ENCODE results near the gene PDGFC. TPM values are rescaled to one million over a fixed set of nuclear protein-coding genes. Genes with fewer than 3 reads are reported as not detected.

Gene PDGFC
- total RNA-seq, 1 experiment from 2014 or later, result 14.5 TPM

DNA sequence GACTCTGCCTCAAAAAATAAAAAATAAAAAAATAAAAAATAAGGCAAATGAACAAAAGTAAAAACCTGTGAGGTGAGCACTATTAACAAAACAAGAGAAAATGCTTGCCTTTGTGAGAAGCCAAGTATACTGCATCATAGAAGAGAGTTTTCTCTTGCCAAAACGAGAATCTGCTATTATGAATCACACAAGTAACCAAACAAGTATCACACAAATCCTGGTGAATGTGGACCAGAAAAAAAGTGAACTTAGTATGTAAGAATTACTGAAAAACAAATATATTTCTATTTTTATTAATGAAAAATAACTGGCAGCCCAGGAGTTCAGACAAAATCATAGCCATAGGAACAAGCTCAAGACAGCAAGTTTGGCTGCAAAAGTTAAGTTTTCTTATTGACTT, 193.5 kb downstream of the PDGFC start:
- CTCF ChIA-PET, result no interaction called here
- DNase-seq (ENCODE audit: low read depth, low spot score) (no peak), ATAC-seq (no peak)
- Histone ChIP-seq H3K36me3 (ENCODE audit: control insufficient read depth, insufficient read depth, low read length) (no peaks in the 10 kb centered on the region), H3K27me3 (ENCODE audit: control insufficient read depth, insufficient read depth, low read length) (no peaks in the 10 kb centered on the region), H3K9me3 (ENCODE audit: control insufficient read depth, insufficient read depth, low read depth, low read length) (no peaks in the 10 kb centered on the region), H3K27ac (ENCODE audit: low read length) (no peak overlapping the region), H3K4me1 (ENCODE audit: control insufficient read depth, insufficient read depth, low read length) (no peaks in the 10 kb centered on the region; the same call in 1 of the 2 replicates), H3K4me3 (ENCODE audit: low read depth in 2 of 2, low read length in 2 of 2) (no peak overlapping the region)
- no TSS peak for BruUV-seq (replicated peaks)
- intact Hi-C loops (cut with micrococcal nuclease; ENCODE audit: unreplicated experiment), result no loop called here
- POLR2A ChIA-PET, result no interaction called here
- no peak for TF ChIP-seq TCF7L2 (IDR thresholded peaks at IDR 0.05; ENCODE audit: low read depth, low read length)
- no peak for TF ChIP-seq SIN3A (IDR thresholded peaks at IDR 0.05; ENCODE audit: borderline replicate concordance, insufficient read depth, low read depth, low read length)
- TF ChIP-seq, protein P1, sequence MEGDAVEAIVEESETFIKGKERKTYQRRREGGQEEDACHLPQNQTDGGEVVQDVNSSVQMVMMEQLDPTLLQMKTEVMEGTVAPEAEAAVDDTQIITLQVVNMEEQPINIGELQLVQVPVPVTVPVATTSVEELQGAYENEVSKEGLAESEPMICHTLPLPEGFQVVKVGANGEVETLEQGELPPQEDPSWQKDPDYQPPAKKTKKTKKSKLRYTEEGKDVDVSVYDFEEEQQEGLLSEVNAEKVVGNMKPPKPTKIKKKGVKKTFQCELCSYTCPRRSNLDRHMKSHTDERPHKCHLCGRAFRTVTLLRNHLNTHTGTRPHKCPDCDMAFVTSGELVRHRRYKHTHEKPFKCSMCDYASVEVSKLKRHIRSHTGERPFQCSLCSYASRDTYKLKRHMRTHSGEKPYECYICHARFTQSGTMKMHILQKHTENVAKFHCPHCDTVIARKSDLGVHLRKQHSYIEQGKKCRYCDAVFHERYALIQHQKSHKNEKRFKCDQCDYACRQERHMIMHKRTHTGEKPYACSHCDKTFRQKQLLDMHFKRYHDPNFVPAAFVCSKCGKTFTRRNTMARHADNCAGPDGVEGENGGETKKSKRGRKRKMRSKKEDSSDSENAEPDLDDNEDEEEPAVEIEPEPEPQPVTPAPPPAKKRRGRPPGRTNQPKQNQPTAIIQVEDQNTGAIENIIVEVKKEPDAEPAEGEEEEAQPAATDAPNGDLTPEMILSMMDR (IDR thresholded peaks at IDR 0.05), result no peak
- TF ChIP-seq REST (IDR thresholded peaks at IDR 0.05; ENCODE audit: insufficient read depth in 1 of 2, low read depth in 2 of 2, low read length in 1 of 2), result no peak
- no peak for TF ChIP-seq POLR2AphosphoS5 (IDR thresholded peaks at IDR 0.05; ENCODE audit: low read depth, low read length)
- in situ Hi-C loops (cut with HindIII; ENCODE audit: low pct_unique_long_range_greater_than_20kb, low sequenced_read_pairs), result no loop called here

DNA sequence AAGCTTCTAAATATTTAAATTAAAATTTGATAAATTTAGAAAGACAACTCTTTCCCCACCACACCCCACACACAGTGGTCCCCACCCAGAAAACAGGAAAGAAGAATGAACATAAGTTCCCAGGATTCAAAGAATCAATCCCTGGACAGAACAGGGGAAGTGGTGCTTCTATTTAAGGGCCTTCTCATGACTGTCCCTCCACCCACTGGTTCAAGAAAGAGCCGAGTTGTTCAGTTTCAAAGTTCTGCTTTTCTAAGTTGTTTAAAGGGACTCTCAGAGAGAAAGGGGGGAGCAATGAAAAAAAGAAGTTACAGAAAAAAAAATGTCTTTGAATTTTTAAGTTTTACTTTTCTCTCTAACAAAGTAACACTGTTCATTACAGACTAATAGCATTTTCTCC, 195.8 kb downstream of the PDGFC start:
- intact Hi-C loops (cut with micrococcal nuclease; ENCODE audit: unreplicated experiment), result no loop called here
- BruUV-seq (replicated peaks), result no TSS peak
- ChIA-PET POLR2A (no interaction called here), CTCF (no interaction called here)
- no peak overlapping the region for H3K4me3 ChIP-seq (ENCODE audit: low read depth in 2 of 2, low read length in 2 of 2)
- DNase-seq (ENCODE audit: low read depth, low spot score) (no peak), ATAC-seq (no peak)
- no peaks in the 10 kb centered on the region for H3K36me3 ChIP-seq (ENCODE audit: control insufficient read depth, insufficient read depth, low read length)
- no peak overlapping the region for H3K27ac ChIP-seq (ENCODE audit: low read length)
- no peaks in the 10 kb centered on the region for H3K9me3 ChIP-seq (ENCODE audit: control insufficient read depth, insufficient read depth, low read depth, low read length)
- H3K4me1 ChIP-seq (ENCODE audit: control insufficient read depth, insufficient read depth, low read length), result peaks cover 10% of the 10 kb centered on the region
- in situ Hi-C loops (cut with HindIII; ENCODE audit: low pct_unique_long_range_greater_than_20kb, low sequenced_read_pairs), result no loop called here
- no peaks in the 10 kb centered on the region for H3K27me3 ChIP-seq (ENCODE audit: control insufficient read depth, insufficient read depth, low read length)
- TF ChIP-seq POLR2AphosphoS5 (IDR thresholded peaks at IDR 0.05; ENCODE audit: low read depth, low read length) (no peak), REST (IDR thresholded peaks at IDR 0.05; ENCODE audit: insufficient read depth in 1 of 2, low read depth in 2 of 2, low read length in 1 of 2) (no peak), TCF7L2 (IDR thresholded peaks at IDR 0.05; ENCODE audit: low read depth, low read length) (no peak), SIN3A (IDR thresholded peaks at IDR 0.05; ENCODE audit: borderline replicate concordance, insufficient read depth, low read depth, low read length) (no peak)
- TF ChIP-seq, protein P1 (IDR thresholded peaks at IDR 0.05), result no peak

All from Panc1 (cell line).